Esophagus muscularis mucosa (tissue), 4 donors: Measurements from ENCODE around the gene BEX3. TPM values are rescaled to one million over a fixed set of nuclear protein-coding genes. Genes with fewer than 3 reads are reported as not detected.

ENCODE experiments used
- DNase-seq: peaks from one replicate; pipeline ENCODE4 v3.0.0-alpha.2; 2017; ENCODE audit errors: extremely low spot score
- H3K27ac ChIP-seq, 4 donors: fragments of 200-600 bp; sonication (generic); replicated peaks in 1 of 4; 1 replicate in 3 of 4; 2 replicates in 1 of 4; pipeline ENCODE4 v1.5.1; 2016 to 2019; ENCODE audit warnings: mild to moderate bottlenecking in 1 of 4
- H3K27me3 ChIP-seq, 4 donors: fragments of 200-600 bp; sonication (generic); one replicate each; pipeline versions ENCODE4 v1.5.1 to v1.6.0; 2016 to 2019
- H3K36me3 ChIP-seq, 4 donors: fragments of 200-600 bp; sonication (generic); one replicate each; pipeline ENCODE4 v1.5.1; 2016 to 2019
- H3K4me1 ChIP-seq, 4 donors: fragments of 200-600 bp; sonication (generic); one replicate each; pipeline ENCODE4 v1.5.1; 2016 to 2019
- H3K4me3 ChIP-seq, 4 donors: fragments of 200-600 bp; sonication (generic); 1 replicate in 2 of 4; 2 replicates in 2 of 4; pipeline ENCODE4 v1.5.1; 2016 to 2019; ENCODE audit warnings: mild to moderate bottlenecking in 4 of 4, moderate library complexity in 1 of 4
- H3K9me3 ChIP-seq, 4 donors: fragments of 200-600 bp; sonication (generic); 1 replicate in 3 of 4; 2 replicates in 1 of 4; pipeline ENCODE4 v1.5.1; 2016 to 2019
- EP300 ChIP-seq: sonication (generic); formaldehyde crosslinking; IDR thresholded peaks from one replicate; pipeline ENCODE4 v1.6.1; 2017; ENCODE audit warnings: antibody characterized with exemption
- POLR2A ChIP-seq: fragments of 450-650 bp; IDR thresholded peaks from one replicate; pipeline ENCODE4 v1.6.1; 2017; ENCODE audit warnings: antibody characterized with exemption, moderate library complexity, mild to moderate bottlenecking, low read depth
- POLR2AphosphoS5 ChIP-seq, 2 donors: sonication (generic); formaldehyde crosslinking; IDR thresholded peaks; one replicate each; pipeline ENCODE4 v1.6.1; 2017; ENCODE audit warnings: antibody characterized with exemption in 2 of 2
- WGBS: methylation state at CpG from one replicate; pipeline ENCODE4 v1.1.5; 2018; 5-methylcytosine and 5-hydroxymethylcytosine counted together
- intact Hi-C: fragments of 100-400 bp; cut with DNase I; formaldehyde crosslinking; loops from one replicate; pipeline ENCODE4 v1.15.1; 2023
- total RNA-seq, 4 donors: library from RNA; depleted of rRNA; stranded (reverse); fragments of >200 nt; gene quantifications; one replicate each; pipeline versions ENCODE4 v1.1.0 to v1.2.1, GENCODE V29; 2016
- TF ChIP-seq, protein P1 (sequence below), 3 experiments: fragments of 200-600 bp in 2 of 3; fragments of 450-650 bp in 1 of 3; sonication (generic) in 2 of 3; IDR thresholded peaks; one replicate each; pipeline ENCODE4 v1.5.1; 2017 to 2019; ENCODE audit warnings: antibody characterized with exemption in 3 of 3, mild to moderate bottlenecking in 2 of 3, moderate library complexity in 1 of 3

The BEX3 gene
- 100 to 1,000 TPM; 119 to 137 (median 130) TPM for total RNA-seq

DNA sequence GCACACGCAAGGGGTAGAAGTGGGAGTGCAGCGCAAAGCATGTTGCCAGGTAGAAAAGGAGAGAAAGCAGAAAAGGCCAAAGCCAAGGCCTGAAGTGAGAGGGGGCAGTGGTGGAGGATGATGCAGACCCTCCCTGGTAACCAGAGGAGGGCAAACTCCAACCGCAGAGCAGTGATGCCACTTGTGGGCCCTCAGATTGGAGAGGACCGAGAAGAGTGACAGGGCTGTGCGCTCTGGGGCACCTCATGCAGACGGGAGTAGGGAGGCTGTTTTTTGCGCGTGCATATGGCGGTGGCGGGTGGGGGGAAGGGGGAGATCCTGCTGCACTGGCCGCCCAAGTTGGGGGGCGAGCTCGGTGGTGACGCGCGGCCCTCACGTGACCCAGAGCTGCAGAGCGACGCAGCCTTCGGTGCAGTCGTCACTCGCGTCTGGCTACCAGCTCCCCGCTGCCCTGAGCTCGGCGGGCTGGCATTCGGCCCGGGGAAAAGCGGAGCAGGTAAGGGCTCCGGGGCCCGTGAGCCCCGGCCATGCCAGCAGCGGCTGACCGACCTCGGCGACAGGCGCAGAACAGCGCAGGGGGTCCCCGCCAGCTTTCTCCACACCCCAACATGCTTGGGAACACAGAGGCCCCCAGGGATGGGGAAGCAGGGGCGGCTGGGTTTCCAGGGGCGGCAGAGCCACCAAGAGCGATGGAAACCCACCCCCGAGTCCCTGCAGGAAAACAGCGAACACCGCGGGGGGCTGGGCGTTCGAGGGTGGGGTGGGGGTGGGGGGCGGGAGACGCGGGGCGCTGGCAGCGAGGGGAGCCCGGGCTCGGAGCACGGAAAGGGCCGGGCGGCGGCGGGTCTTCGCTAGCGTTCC is at the start of gene BEX3:
TSS of gene BEX3 (plus strand) at position 421 of the 861 bp plus-strand sequence. CDS start 984 bp downstream, outside the sequence.
- no peaks in the 10 kb centered on the region for H3K9me3 ChIP-seq
- 40% methylated on average over 12 of the region's 62 CpGs for WGBS
- H3K27me3 ChIP-seq = no peaks in the 10 kb centered on the region
- no peaks in the 10 kb centered on the region for H3K36me3 ChIP-seq
- H3K4me1 ChIP-seq = peaks cover 0 to 12% (median 3%) of the 10 kb centered on the region in 4 donors
- DNase-seq = no peak
- peak within 1 kb of the TSS; percentile 58 to 73 (median 70) for H3K4me3 ChIP-seq
- peak within 1 kb of the TSS; percentile 65 to 86 (median 84) for H3K27ac ChIP-seq
- TF ChIP-seq POLR2A (no peak), POLR2AphosphoS5 (IDR thresholded peaks at IDR 0.05) (peak in 1 of 2 donors; percentile 85), EP300 (no peak)
- TF ChIP-seq, protein P1, sequence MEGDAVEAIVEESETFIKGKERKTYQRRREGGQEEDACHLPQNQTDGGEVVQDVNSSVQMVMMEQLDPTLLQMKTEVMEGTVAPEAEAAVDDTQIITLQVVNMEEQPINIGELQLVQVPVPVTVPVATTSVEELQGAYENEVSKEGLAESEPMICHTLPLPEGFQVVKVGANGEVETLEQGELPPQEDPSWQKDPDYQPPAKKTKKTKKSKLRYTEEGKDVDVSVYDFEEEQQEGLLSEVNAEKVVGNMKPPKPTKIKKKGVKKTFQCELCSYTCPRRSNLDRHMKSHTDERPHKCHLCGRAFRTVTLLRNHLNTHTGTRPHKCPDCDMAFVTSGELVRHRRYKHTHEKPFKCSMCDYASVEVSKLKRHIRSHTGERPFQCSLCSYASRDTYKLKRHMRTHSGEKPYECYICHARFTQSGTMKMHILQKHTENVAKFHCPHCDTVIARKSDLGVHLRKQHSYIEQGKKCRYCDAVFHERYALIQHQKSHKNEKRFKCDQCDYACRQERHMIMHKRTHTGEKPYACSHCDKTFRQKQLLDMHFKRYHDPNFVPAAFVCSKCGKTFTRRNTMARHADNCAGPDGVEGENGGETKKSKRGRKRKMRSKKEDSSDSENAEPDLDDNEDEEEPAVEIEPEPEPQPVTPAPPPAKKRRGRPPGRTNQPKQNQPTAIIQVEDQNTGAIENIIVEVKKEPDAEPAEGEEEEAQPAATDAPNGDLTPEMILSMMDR (IDR thresholded peaks at IDR 0.05) = no peak
- intact Hi-C loops = loop anchor here (2.0 kb wide), 1 partner anchor 20 kb away; the partner anchor contains the start of gene TCEAL9

DNA sequence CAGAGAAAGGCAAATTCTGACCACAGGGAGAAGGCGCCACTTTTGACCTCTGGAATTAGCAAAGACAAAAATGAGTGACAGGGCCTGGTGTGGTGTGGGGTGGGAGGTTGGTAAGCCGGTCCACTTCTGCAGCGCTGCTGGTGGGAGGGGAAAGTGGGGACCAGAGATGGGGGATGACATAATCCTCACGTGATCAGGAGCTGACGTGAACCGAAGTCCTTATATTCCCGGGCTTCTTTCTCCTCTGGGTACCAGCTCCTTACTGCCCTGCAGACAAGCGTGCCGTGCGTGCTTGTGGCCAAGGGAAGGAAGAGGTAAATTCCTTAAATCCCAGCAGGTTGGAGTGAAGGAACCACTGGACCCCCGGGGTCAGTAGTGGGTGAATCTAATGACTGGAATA is 46.3 kb upstream of the BEX3 start, which contains the start of gene TCEAL7:
TSS of gene TCEAL7 (plus strand) at position 249 of the 400 bp plus-strand sequence. CDS start 1,165 bp downstream, outside the sequence.
- Histone ChIP-seq H3K4me1 (peaks cover 0 to 10% (median 0%) of the 10 kb centered on the region in 4 donors), H3K27me3 (peaks cover 0 to 11% (median 0%) of the 10 kb centered on the region in 4 donors), H3K36me3 (no peaks in the 10 kb centered on the region), H3K27ac (peak within 1 kb of the TSS in 3 of 4 donors; percentile 28 to 36 (median 32)), H3K9me3 (no peaks in the 10 kb centered on the region), H3K4me3 (peak within 1 kb of the TSS; percentile 41 to 43 (median 42))
- no peak for DNase-seq
- 22% methylated on average over 11 of the region's 11 CpGs for WGBS
- intact Hi-C loops = no loop called here
- TF ChIP-seq, protein P1 (IDR thresholded peaks at IDR 0.05) = no peak
- peak; percentile 34 to 60 for TF ChIP-seq POLR2AphosphoS5 (IDR thresholded peaks at IDR 0.05)

DNA sequence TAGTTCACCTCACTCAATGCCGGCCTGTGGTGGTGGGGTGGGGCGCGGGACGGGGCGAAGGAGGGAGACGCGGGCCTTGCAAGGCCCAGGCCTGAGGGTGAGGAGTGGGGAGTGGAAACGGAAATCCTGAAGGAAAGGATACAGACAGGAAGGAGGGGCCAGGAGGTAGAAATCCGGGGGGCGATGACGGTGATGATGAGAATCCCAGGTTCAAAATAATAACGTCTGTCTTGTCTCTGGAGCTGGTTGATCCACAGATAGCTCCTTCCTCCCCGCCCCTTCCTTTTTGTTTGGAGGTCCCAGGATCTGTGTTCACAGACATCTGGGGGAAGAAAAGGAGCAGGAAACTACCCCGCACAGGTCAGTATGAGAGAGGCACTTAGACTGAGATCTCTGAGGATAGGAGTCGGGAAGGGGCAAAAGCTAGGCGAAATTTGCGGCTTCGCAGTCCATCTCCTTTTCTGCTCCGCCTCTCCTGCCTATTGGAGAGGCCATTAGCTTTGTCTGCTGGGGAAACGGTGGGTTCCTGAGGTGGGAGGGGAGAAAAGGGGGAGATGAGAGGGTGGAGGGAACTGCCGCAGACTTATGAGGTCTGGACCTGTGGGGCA is 45.6 kb upstream of the BEX3 start:
- Histone ChIP-seq H3K27ac (peak overlapping the region in 3 of 4 donors; percentile 28 to 36 (median 32)), H3K27me3 (peaks cover 0 to 11% (median 0%) of the 10 kb centered on the region in 4 donors), H3K4me3 (peak overlapping the region; percentile 41 to 43 (median 42)), H3K9me3 (no peaks in the 10 kb centered on the region), H3K4me1 (peaks cover 0 to 10% (median 0%) of the 10 kb centered on the region in 4 donors), H3K36me3 (no peaks in the 10 kb centered on the region)
- DNase-seq = no peak
- intact Hi-C loops = no loop called here
- TF ChIP-seq, protein P1 (IDR thresholded peaks at IDR 0.05) = no peak
- no peak for TF ChIP-seq EP300
- WGBS = 23% methylated on average over 21 of the region's 21 CpGs

DNA sequence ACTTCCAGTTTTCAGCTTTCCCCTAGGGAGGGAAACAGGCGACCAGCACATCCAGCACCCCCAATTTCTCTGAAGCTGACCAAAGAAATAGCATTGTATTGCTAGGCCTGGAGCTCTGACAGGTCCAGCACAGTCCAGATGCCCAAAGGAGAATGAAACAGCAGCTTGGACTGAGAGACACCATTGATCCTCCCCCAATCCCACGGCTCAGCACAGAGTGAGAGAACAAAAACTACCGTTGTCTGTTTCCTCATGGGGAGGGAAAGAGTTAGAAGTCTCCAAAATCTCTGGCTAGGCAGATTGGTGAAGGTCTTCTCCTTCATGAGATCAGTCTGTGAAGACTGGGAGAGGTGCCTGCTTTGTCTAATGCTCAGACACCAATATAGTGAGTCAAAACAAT is 37.7 kb upstream of the BEX3 start:
- Histone ChIP-seq H3K9me3 (no peaks in the 10 kb centered on the region), H3K4me3 (no peak overlapping the region), H3K27ac (no peak overlapping the region), H3K4me1 (no peaks in the 10 kb centered on the region), H3K36me3 (no peaks in the 10 kb centered on the region), H3K27me3 (no peaks in the 10 kb centered on the region)
- 33% methylated on average over 1 of the region's 3 CpGs for WGBS
- no peak for DNase-seq
- intact Hi-C loops = no loop called here
- TF ChIP-seq, protein P1 (IDR thresholded peaks at IDR 0.05) = no peak
- TF ChIP-seq EP300 = no peak
- no peak for TF ChIP-seq POLR2A
- TF ChIP-seq POLR2AphosphoS5 (IDR thresholded peaks at IDR 0.05) = no peak
